Measurements from ENCODE around the gene U2AF1L4. TPM values are rescaled to one million over a fixed set of nuclear protein-coding genes. Genes with fewer than 3 reads are reported as not detected.

Gene U2AF1L4
- total and polyA plus RNA-seq, 10 of the 15 experiments (the other 5 are each of a cell fraction or from before 2014, with no cell fraction given), result 7.9 to 21.6 (median 15.1) TPM

- no peak for ATAC-seq
- ChIA-PET CTCF (interaction anchor here (0.8 to 7.3 kb wide), 10 partner anchors 12 to 205 kb away, joined by 3 to 271 read pairs (median 6); partner anchors contain the start of genes IGFLR1, PSENEN and U2AF1L4), RAD21 (ENCODE audit: unreplicated experiment) (interaction anchor here (0.7 to 6.3 kb wide), 9 partner anchors 15 to 217 kb away, joined by 3 to 430 read pairs (median 9); partner anchors contain the start of genes COX6B1, IGFLR1, LIN37 and ZBTB32), POLR2A (interaction anchor here (0.5 to 12.1 kb wide), 9 partner anchors 15 to 489 kb away, joined by 3 to 516 read pairs (median 5); partner anchors contain the start of genes IGFLR1, LIN37, NFKBID and PSENEN), SMC1A (ENCODE audit: uncharacterized antibody, unreplicated experiment) (interaction anchor here (0.7 to 6.3 kb wide), 8 partner anchors 16 to 337 kb away, joined by 3 to 375 read pairs (median 4); partner anchors contain the start of genes PSENEN, U2AF1L4 and ZBTB32)
- Histone ChIP-seq H3K27me3 (replicated peaks in 1 of 2; ENCODE audit: control insufficient read depth in 2 of 2, insufficient read depth in 2 of 2, low read length in 1 of 2) (no peaks in the 10 kb centered on the region), H3K36me3 (ENCODE audit: control insufficient read depth in 2 of 2, insufficient read depth in 2 of 2, low read length in 1 of 2) (no peaks in the 10 kb centered on the region; a peak in 1 of 4 replicates), H3K9me3 (replicated peaks; ENCODE audit: control insufficient read depth, insufficient read depth, low read length) (no peaks in the 10 kb centered on the region), H3K9ac (ENCODE audit: control insufficient read depth, insufficient read depth, low read length) (peak overlapping the region; percentile 77), H4K20me1 (ENCODE audit: control insufficient read depth, insufficient read depth) (no peaks in the 10 kb centered on the region), H3K4me3 (peak overlapping the region; percentile 82), H2AFZ (ENCODE audit: control insufficient read depth, low read depth, low read length) (no peak overlapping the region), H3K4me2 (ENCODE audit: control insufficient read depth, insufficient read depth) (peak overlapping the region; percentile 99), H3K4me1 (ENCODE audit: control insufficient read depth, insufficient read depth, low read length) (peaks cover 45% of the 10 kb centered on the region), H3K79me2 (ENCODE audit: control insufficient read depth, insufficient read depth, low read length) (peaks cover 58% of the 10 kb centered on the region), H3K27ac (ENCODE audit: control insufficient read depth, insufficient read depth) (peak overlapping the region; percentile 95)
- intact Hi-C loops (cut with micrococcal nuclease; ENCODE audit: unreplicated experiment), result loop anchor here (5.0 kb wide), 1 partner anchor 188 kb away; the partner anchor contains the start of genes HCST and NFKBID
- no peak for DNase-seq (ENCODE audit: low read depth, low spot score)
- WGBS (ENCODE audit: insufficient coverage, insufficient replicate concordance, low lambda C conversion rate, missing lambda C conversion rate), result under 1% methylated on average over 12 of the region's 12 CpGs
- in situ Hi-C loops (cut with MboI), result no loop called here
- BruUV-seq (replicated peaks), result TSS peak; percentile 35
- TF ChIP-seq WRNIP1 (IDR thresholded peaks at IDR 0.05; ENCODE audit: borderline replicate concordance, low read depth, low read length) (0 out of 2 replicates have a peak, but pooled peaks have one; percentile 13), CREM (IDR thresholded peaks at IDR 0.05; ENCODE audit: low read depth) (peak; percentile 30; the same call in 1 of the 2 replicates), EED (IDR thresholded peaks at IDR 0.05; ENCODE audit: low read depth) (peak; percentile 17; the same call in 1 of the 2 replicates), TCF3 (IDR thresholded peaks at IDR 0.05; ENCODE audit: borderline replicate concordance, insufficient read depth, low read depth, low read length) (no peak), SP1 (IDR thresholded peaks at IDR 0.05; ENCODE audit: low read depth, low read length) (no peak), CREB1 (IDR thresholded peaks at IDR 0.05; ENCODE audit: low read depth) (0 out of 2 replicates have a peak, but pooled peaks have one; percentile 41), SPI1 (IDR thresholded peaks at IDR 0.05; ENCODE audit: borderline replicate concordance, insufficient read depth, low read depth, low read length) (peak; percentile 54; the same call in 1 of the 2 replicates), IKZF2 (IDR thresholded peaks at IDR 0.05) (peak in 1 of 2 experiments; percentile 8; a peak in 1 of 4 replicates)
- no peak for FAIRE-seq
These were observed 31.2 kb downstream of the U2AF1L4 start for GRCh38 chr19:35713904-35714495.

Data from GM12878 (cell line).